Stimulated activated CD4-positive, alpha-beta T cell treated with anti-CD3 and anti-CD28 coated beads, Interleukin-12 subunit alpha, Interleukin-12 subunit beta, amount 100 ng/mL, for 24 hours (primary cell): ENCODE data around the gene CCDC9.
A peak's percentile ranks its signal among the peaks of the same experiment; 100 is the strongest.
"Not testable (repeated sequence)": the region's sequence is repeated elsewhere in the genome, so short reads cannot be mapped to it uniquely, and the experiment has no call there.

Experiments
- DNase-seq, 2 experiments: peaks; one replicate each; pipeline ENCODE4 v3.0.0-alpha.2; 2020; ENCODE audit warnings: low read depth in 2 of 2

Gene CCDC9

GRCh38 chr19:47261946-47262793 is 5.8 kb downstream of the CCDC9 start:
- not testable (repeated sequence) for DNase-seq

GRCh38 chr19:47264629-47265028 is 8.3 kb downstream of the CCDC9 start:
- no peak for DNase-seq

GRCh38 chr19:47266401-47266941 is 10.1 kb downstream of the CCDC9 start:
- no peak for DNase-seq

- no peak for DNase-seq
Measured at GRCh38 chr19:47267350-47267759, 11.0 kb downstream of the CCDC9 start.

- DNase-seq, result no peak
Measured at GRCh38 chr19:47268028-47268427, 11.7 kb downstream of the CCDC9 start.

- no peak for DNase-seq
Measured at GRCh38 chr19:47269596-47269995, 13.3 kb downstream of the CCDC9 start.

- DNase-seq, result no peak
Measured at GRCh38 chr19:47270408-47270807, 14.1 kb downstream of the CCDC9 start.

GRCh38 chr19:47271949-47272348 is 15.6 kb downstream of the CCDC9 start:
- DNase-seq, result no peak

- DNase-seq, result peak in 1 of 2 experiments; percentile 24
Measured at GRCh38 chr19:47272448-47273312, 16.4 kb downstream of the CCDC9 start.

GRCh38 chr19:47273313-47274070 is 17.2 kb downstream of the CCDC9 start:
- peak; percentile 74 to 88 for DNase-seq

GRCh38 chr19:47274071-47274890 is 18.0 kb downstream of the CCDC9 start, which contains the start of gene INAFM1:
Gene INAFM1 (plus strand): TSS chr19:47274885. CDS start chr19:47274920, 35 bp downstream.
- peak; percentile 97 to 100 for DNase-seq

GRCh38 chr19:47274891-47275761 is 18.8 kb downstream of the CCDC9 start:
- no peak for DNase-seq

- DNase-seq, result no peak
Measured at GRCh38 chr19:47275791-47276461, 19.6 kb downstream of the CCDC9 start.

GRCh38 chr19:47276513-47276912 is 20.2 kb downstream of the CCDC9 start:
- DNase-seq, result not testable (repeated sequence)

- DNase-seq, result peak in 1 of 2 experiments; percentile 67
Measured at GRCh38 chr19:47280183-47280797, 24.0 kb downstream of the CCDC9 start.

- no peak for DNase-seq
Measured at GRCh38 chr19:47283405-47284059, 27.2 kb downstream of the CCDC9 start.

GRCh38 chr19:47284324-47284899 is 28.1 kb downstream of the CCDC9 start:
- no peak for DNase-seq

- peak; percentile 57 to 70 for DNase-seq
Measured at GRCh38 chr19:47296036-47296435, 39.7 kb downstream of the CCDC9 start.
